PFSK-1 (cell line): Measurements from ENCODE around the gene GAS2L3.
A peak's percentile ranks its signal among the peaks of the same experiment; 100 is the strongest.

Experiments
- FOXP2 ChIP-seq: optimal IDR thresholded peaks from 2 replicates; pipeline ENCODE3; 2011; ENCODE audit warnings: borderline replicate concordance, control low read depth, inconsistent platforms; ENCODE audit not compliant: insufficient read depth; ENCODE audit errors: extremely low read length, extremely low read depth
- POLR2AphosphoS5 ChIP-seq: IDR thresholded peaks from 2 replicates; pipeline ENCODE4 v1.6.1; 2012; ENCODE audit warnings: low read depth, mild to moderate bottlenecking, control low read depth, low read length, moderate library complexity
- SIN3A ChIP-seq: IDR thresholded peaks from 2 replicates; pipeline ENCODE4 v1.6.1; 2012; ENCODE audit warnings: mild to moderate bottlenecking, low read length, moderate library complexity, borderline replicate concordance; ENCODE audit not compliant: insufficient read depth
- TAF1 ChIP-seq: IDR thresholded peaks from 2 replicates; pipeline ENCODE4 v1.6.1; 2012; ENCODE audit warnings: low read length, control low read depth, borderline replicate concordance; ENCODE audit not compliant: insufficient read depth
- TF ChIP-seq, protein P1 (sequence below), 2 experiments: IDR thresholded peaks; 2 replicates each; pipeline versions ENCODE4 v1.6.1 to v1.8.0; 2011 to 2012; ENCODE audit warnings: low read depth in 2 of 2, low read length in 2 of 2, control low read depth in 1 of 2, inconsistent platforms in 1 of 2, mild to moderate bottlenecking in 1 of 2, moderate library complexity in 1 of 2; ENCODE audit not compliant: insufficient read depth in 1 of 2

GAS2L3 gene

DNA sequence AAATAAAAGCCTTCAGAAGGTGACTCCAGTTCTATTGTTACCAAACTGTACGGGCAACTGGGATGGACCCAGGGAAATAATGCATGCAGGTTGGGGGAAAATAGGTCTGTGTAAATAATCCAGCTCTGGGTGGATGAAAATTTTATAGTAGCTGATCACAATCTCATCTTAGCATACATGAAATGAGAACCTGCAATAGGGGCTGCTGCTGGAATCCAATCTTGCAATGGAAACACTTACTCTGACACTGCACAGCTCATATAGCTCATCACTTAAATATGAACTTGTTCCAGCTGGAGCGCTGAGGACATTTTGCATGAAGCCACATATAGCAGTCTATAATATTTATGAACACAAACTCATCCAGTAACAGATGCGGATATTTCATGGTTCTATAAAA, 40.1 kb upstream of the GAS2L3 start:
- no peak for TF ChIP-seq SIN3A
- TF ChIP-seq POLR2AphosphoS5 = no peak
- TF ChIP-seq, protein P1, sequence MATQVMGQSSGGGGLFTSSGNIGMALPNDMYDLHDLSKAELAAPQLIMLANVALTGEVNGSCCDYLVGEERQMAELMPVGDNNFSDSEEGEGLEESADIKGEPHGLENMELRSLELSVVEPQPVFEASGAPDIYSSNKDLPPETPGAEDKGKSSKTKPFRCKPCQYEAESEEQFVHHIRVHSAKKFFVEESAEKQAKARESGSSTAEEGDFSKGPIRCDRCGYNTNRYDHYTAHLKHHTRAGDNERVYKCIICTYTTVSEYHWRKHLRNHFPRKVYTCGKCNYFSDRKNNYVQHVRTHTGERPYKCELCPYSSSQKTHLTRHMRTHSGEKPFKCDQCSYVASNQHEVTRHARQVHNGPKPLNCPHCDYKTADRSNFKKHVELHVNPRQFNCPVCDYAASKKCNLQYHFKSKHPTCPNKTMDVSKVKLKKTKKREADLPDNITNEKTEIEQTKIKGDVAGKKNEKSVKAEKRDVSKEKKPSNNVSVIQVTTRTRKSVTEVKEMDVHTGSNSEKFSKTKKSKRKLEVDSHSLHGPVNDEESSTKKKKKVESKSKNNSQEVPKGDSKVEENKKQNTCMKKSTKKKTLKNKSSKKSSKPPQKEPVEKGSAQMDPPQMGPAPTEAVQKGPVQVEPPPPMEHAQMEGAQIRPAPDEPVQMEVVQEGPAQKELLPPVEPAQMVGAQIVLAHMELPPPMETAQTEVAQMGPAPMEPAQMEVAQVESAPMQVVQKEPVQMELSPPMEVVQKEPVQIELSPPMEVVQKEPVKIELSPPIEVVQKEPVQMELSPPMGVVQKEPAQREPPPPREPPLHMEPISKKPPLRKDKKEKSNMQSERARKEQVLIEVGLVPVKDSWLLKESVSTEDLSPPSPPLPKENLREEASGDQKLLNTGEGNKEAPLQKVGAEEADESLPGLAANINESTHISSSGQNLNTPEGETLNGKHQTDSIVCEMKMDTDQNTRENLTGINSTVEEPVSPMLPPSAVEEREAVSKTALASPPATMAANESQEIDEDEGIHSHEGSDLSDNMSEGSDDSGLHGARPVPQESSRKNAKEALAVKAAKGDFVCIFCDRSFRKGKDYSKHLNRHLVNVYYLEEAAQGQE (IDR thresholded peaks at IDR 0.05; ENCODE audit: insufficient read depth in 1 of 2, low read depth in 2 of 2, low read length in 2 of 2) = no peak

DNA sequence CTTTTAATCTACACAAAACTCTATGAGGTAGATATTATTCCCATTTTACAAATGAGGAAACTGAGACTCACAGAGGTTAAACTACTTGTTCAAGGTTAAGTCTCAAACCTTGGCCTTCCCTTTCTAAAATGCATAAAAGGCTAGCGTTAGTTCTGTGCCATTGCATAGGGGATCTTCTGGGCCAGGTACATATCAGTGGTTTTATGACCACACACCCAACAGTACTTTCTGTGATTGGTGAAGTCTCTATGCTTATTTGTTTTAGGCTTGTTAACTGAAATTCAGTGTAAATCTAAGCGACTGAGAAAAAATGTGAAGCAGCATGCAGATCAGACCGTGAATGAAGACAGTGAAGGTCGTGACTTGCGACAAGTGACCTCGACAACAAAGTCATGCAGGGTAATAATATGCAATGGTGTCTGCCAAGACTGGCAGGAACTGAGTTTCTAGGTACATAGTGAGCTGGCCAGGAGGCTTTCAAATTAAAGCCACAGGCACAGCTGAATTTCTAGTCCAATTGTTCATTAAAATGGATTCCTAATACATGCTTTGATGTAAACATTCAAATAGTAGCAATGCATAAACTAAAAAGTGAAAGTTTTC, 38.8 kb upstream of the GAS2L3 start:
- TF ChIP-seq, protein P1 (IDR thresholded peaks at IDR 0.05; ENCODE audit: insufficient read depth in 1 of 2, low read depth in 2 of 2, low read length in 2 of 2) = no peak
- TF ChIP-seq FOXP2 (no peak), SIN3A (no peak), TAF1 (no peak), POLR2AphosphoS5 (no peak)

DNA sequence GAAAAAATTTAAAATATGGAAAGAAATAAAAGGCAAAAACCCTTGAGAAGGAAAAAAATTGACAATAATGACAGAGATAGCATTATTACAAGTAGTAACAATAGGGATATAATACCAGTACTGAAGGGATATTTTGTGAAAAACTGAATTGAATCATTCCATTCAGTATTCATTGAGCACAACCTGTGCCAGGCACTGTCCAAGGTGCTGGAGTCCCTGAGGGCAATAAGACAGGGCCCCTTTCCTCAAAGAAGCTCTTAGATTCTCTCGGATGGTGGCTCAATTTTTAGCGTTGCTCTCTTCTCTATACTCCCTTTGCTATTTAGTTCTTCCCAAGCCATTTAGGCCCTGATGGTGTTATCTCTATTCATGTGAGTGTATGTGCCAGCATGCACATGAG, 34.3 kb upstream of the GAS2L3 start:
- no peak for TF ChIP-seq POLR2AphosphoS5
- 0 out of 2 replicates have a peak, but pooled peaks have one; percentile 20 for TF ChIP-seq SIN3A
- TF ChIP-seq, protein P1 (IDR thresholded peaks at IDR 0.05; ENCODE audit: insufficient read depth in 1 of 2, low read depth in 2 of 2, low read length in 2 of 2) = peak; percentile 88 to 99

DNA sequence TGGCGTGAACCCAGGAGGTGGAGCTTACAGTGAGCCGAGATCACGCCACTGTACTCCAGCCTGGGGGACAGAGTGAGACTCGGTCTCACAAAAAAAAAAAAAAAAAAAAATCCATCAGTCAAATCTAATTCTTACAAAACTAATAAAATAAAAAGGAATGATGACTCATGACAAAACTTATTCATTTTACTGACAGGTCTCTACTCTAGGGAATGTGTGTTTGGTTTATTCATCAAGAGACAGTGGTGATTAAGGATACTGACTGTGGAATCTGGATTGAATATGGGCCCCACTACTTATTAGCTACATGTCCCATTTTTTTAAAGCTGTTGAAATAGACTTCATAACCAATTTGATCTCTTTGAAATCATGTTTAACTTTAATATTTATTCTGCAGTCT, 29.3 kb upstream of the GAS2L3 start:
- no peak for TF ChIP-seq FOXP2
- TF ChIP-seq, protein P1 (IDR thresholded peaks at IDR 0.05; ENCODE audit: insufficient read depth in 1 of 2, low read depth in 2 of 2, low read length in 2 of 2) = no peak
- no peak for TF ChIP-seq POLR2AphosphoS5
- TF ChIP-seq SIN3A = no peak
- no peak for TF ChIP-seq TAF1

DNA sequence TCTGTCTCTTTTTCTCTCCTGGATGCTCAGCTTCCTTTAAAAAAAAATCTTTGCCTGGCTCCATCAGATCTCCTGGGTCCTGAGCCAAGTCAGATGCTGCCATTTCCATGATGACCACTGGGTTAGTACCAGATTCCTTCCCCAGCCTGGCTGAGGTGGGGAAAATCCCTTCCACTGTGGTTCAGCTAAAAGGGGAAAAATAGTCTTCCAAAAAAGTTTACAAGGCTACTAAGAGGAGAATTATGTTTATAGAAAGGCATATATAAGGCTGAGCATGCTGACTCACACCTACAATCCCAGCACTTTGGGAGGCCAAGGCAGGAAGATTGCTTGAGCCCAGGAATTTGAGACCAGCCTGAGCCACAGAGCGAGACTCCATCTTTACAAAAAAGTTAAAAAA, 28.4 kb upstream of the GAS2L3 start:
- TF ChIP-seq POLR2AphosphoS5 (no peak), FOXP2 (no peak), SIN3A (no peak), TAF1 (no peak)
- TF ChIP-seq, protein P1 (IDR thresholded peaks at IDR 0.05; ENCODE audit: insufficient read depth in 1 of 2, low read depth in 2 of 2, low read length in 2 of 2) = no peak
